Spinal cord (tissue), 10 donors: Measurements from ENCODE around the gene IFT80. TPM values are rescaled to one million over a fixed set of nuclear protein-coding genes. Genes with fewer than 3 reads are reported as not detected.

ENCODE experiments used
- DNase-seq, 6 donors: peaks; one replicate each; pipeline versions ENCODE4 v3.0.0 to v3.0.0-alpha.2; 2013 to 2015; ENCODE audit warnings: low spot score in 6 of 6, low read depth in 4 of 6
- H3K27ac ChIP-seq: one replicate; pipeline ENCODE4 v1.5.1; 2013; ENCODE audit warnings: low read depth, low read length, control low read depth
- H3K27me3 ChIP-seq: one replicate; pipeline ENCODE4 v1.6.1; 2013; ENCODE audit warnings: low read length; ENCODE audit not compliant: control insufficient read depth, insufficient read depth
- H3K36me3 ChIP-seq: one replicate; pipeline ENCODE4 v1.6.1; 2013; ENCODE audit warnings: low read length; ENCODE audit not compliant: control insufficient read depth, insufficient read depth
- H3K4me1 ChIP-seq: one replicate; pipeline ENCODE4 v1.6.1; 2013; ENCODE audit warnings: low read length; ENCODE audit not compliant: control insufficient read depth, insufficient read depth
- H3K4me3 ChIP-seq: one replicate; pipeline ENCODE4 v1.5.1; 2013; ENCODE audit warnings: low read depth, low read length, control low read depth
- H3K9me3 ChIP-seq: one replicate; pipeline ENCODE4 v1.6.1; 2013; ENCODE audit warnings: low read length; ENCODE audit not compliant: control insufficient read depth, insufficient read depth
- WGBS: methylation state at CpG from one replicate; pipeline ENCODE4 v1.1.5; 2013; ENCODE audit warnings: missing lambda C conversion rate; ENCODE audit not compliant: insufficient coverage; 5-methylcytosine and 5-hydroxymethylcytosine counted together
- long read RNA-seq, 4 donors: transcript quantifications; one replicate each; lab custom pipeline, GENCODE V29; 2026
- polyA plus RNA-seq, 2 donors: library from polyadenylated mRNA; unstranded; fragments of 120-200 nt; gene quantifications; one replicate each; pipeline ENCODE4 v1.2.1, GENCODE V29; 2013; ENCODE audit not compliant: insufficient read length in 2 of 2
- total RNA-seq, 2 donors: library from RNA; depleted of rRNA in 1 of 2; stranded (reverse); fragments of 120-200 nt in 1 of 2; fragments of >200 nt in 1 of 2; gene quantifications; one replicate each; pipeline versions ENCODE4 v1.2.3 to v1.2.4, GENCODE V29; 2013 to 2014
- donor health status: healthy.

The IFT80 gene
- total RNA-seq (10 to 100 TPM; 50.4 to 71.4 TPM), polyA plus RNA-seq (10 to 100 TPM; 39.1 to 48.6 TPM)
- long read RNA-seq, donor 1, full-length matches to known transcripts: 5 of 15 reads
- long read RNA-seq, donor 1, partial matches to known transcripts: 10 of 15 reads
- long read RNA-seq, donor 1, other reads (novel, unspliced or antisense): 0 of 15 reads
- long read RNA-seq, donor 2, partial matches to known transcripts: 0 of 1 reads
- long read RNA-seq, donor 2, other reads (novel, unspliced or antisense): 0 of 1 reads
- long read RNA-seq, donor 3, partial matches to known transcripts: 0 of 1 reads
- long read RNA-seq, donor 3, other reads (novel, unspliced or antisense): 0 of 1 reads
- long read RNA-seq, donor 4, full-length matches to known transcripts: 17 of 31 reads
- long read RNA-seq, donor 4, partial matches to known transcripts: 14 of 31 reads
- long read RNA-seq, donor 4, other reads (novel, unspliced or antisense): 0 of 31 reads

- WGBS: under 1% methylated on average over 54 of the region's 63 CpGs
- peak; percentile 93 to 99 (median 96) for DNase-seq
- no peaks in the 10 kb centered on the region for H3K9me3 ChIP-seq
- no peaks in the 10 kb centered on the region for H3K27me3 ChIP-seq
- no peaks in the 10 kb centered on the region for H3K36me3 ChIP-seq
- H3K4me3 ChIP-seq: peak within 1 kb of the TSS; percentile 81
- peak within 1 kb of the TSS; percentile 97 for H3K27ac ChIP-seq
- H3K4me1 ChIP-seq: peaks cover 6% of the 10 kb centered on the region
Observed at GRCh38 chr3:160399125-160400029, at the start of gene IFT80, which contains the start of gene SMC4. IFT80 (minus strand) TSS chr3:160399225; CDS start chr3:160384600, 14,625 bp downstream. SMC4 (plus strand) TSS chr3:160399650; CDS start chr3:160400827, 1,177 bp downstream.

GRCh38 chr3:160447544-160447943 is 48.5 kb upstream of the IFT80 start:
- H3K9me3 ChIP-seq: peaks cover 1% of the 10 kb centered on the region
- no CpG with 5 or more reads among the region's 3 CpGs for WGBS
- H3K27me3 ChIP-seq: peaks cover 11% of the 10 kb centered on the region
- H3K4me1 ChIP-seq: peaks cover 14% of the 10 kb centered on the region
- no peak overlapping the region for H3K27ac ChIP-seq
- H3K4me3 ChIP-seq: no peak overlapping the region
- no peak for DNase-seq
- H3K36me3 ChIP-seq: no peaks in the 10 kb centered on the region

- 96% methylated on average over 9 of the region's 13 CpGs for WGBS
- H3K27me3 ChIP-seq: peaks cover 11% of the 10 kb centered on the region
- no peak overlapping the region for H3K4me3 ChIP-seq
- peaks cover 1% of the 10 kb centered on the region for H3K9me3 ChIP-seq
- H3K4me1 ChIP-seq: peaks cover 14% of the 10 kb centered on the region
- no peaks in the 10 kb centered on the region for H3K36me3 ChIP-seq
- no peak overlapping the region for H3K27ac ChIP-seq
- DNase-seq: no peak
Observed at GRCh38 chr3:160446522-160447056, 47.6 kb upstream of the IFT80 start.

GRCh38 chr3:160445854-160446253 is 46.8 kb upstream of the IFT80 start:
- no peaks in the 10 kb centered on the region for H3K36me3 ChIP-seq
- no peak for DNase-seq
- H3K27me3 ChIP-seq: peaks cover 11% of the 10 kb centered on the region
- H3K4me3 ChIP-seq: no peak overlapping the region
- H3K27ac ChIP-seq: no peak overlapping the region
- H3K9me3 ChIP-seq: peaks cover 1% of the 10 kb centered on the region
- WGBS: no CpG with 5 or more reads among the region's 1 CpG
- H3K4me1 ChIP-seq: peaks cover 14% of the 10 kb centered on the region

GRCh38 chr3:160444411-160444810 is 45.4 kb upstream of the IFT80 start:
- H3K4me3 ChIP-seq: no peak overlapping the region
- peaks cover 4% of the 10 kb centered on the region for H3K4me1 ChIP-seq
- H3K27me3 ChIP-seq: no peaks in the 10 kb centered on the region
- H3K27ac ChIP-seq: no peak overlapping the region
- WGBS: 100% methylated on average over 1 of the region's 1 CpG
- H3K9me3 ChIP-seq: no peaks in the 10 kb centered on the region
- H3K36me3 ChIP-seq: no peaks in the 10 kb centered on the region
- no peak for DNase-seq

GRCh38 chr3:160440687-160441086 is 41.7 kb upstream of the IFT80 start:
- no peak overlapping the region for H3K27ac ChIP-seq
- H3K36me3 ChIP-seq: no peaks in the 10 kb centered on the region
- DNase-seq: no peak
- no peak overlapping the region for H3K4me3 ChIP-seq
- H3K4me1 ChIP-seq: no peaks in the 10 kb centered on the region
- no peaks in the 10 kb centered on the region for H3K9me3 ChIP-seq
- WGBS: 95% methylated on average over 3 of the region's 7 CpGs
- no peaks in the 10 kb centered on the region for H3K27me3 ChIP-seq

GRCh38 chr3:160437083-160437455 is 38.0 kb upstream of the IFT80 start:
- H3K27me3 ChIP-seq: no peaks in the 10 kb centered on the region
- no peaks in the 10 kb centered on the region for H3K9me3 ChIP-seq
- H3K4me1 ChIP-seq: no peaks in the 10 kb centered on the region
- DNase-seq: no peak
- H3K27ac ChIP-seq: no peak overlapping the region
- 89% methylated on average over 3 of the region's 5 CpGs for WGBS
- peaks cover 4% of the 10 kb centered on the region for H3K36me3 ChIP-seq
- no peak overlapping the region for H3K4me3 ChIP-seq

- no peak for DNase-seq
- no peak overlapping the region for H3K4me3 ChIP-seq
- no CpG with 5 or more reads among the region's 1 CpG for WGBS
- no peaks in the 10 kb centered on the region for H3K27me3 ChIP-seq
- H3K27ac ChIP-seq: no peak overlapping the region
- H3K36me3 ChIP-seq: peaks cover 9% of the 10 kb centered on the region
- H3K4me1 ChIP-seq: no peaks in the 10 kb centered on the region
- no peaks in the 10 kb centered on the region for H3K9me3 ChIP-seq
Observed at GRCh38 chr3:160435747-160436146, 36.7 kb upstream of the IFT80 start.

- Histone ChIP-seq H3K36me3 (peaks cover 9% of the 10 kb centered on the region), H3K4me3 (no peak overlapping the region), H3K27me3 (no peaks in the 10 kb centered on the region), H3K4me1 (no peaks in the 10 kb centered on the region), H3K9me3 (no peaks in the 10 kb centered on the region), H3K27ac (no peak overlapping the region)
- WGBS: 94% methylated on average over 2 of the region's 2 CpGs
- no peak for DNase-seq
Observed at GRCh38 chr3:160435095-160435494, 36.1 kb upstream of the IFT80 start.
